Islet of Langerhans (tissue), 1 donor: ENCODE measurements around the gene APOBEC3B.
"Not testable (repeated sequence)": the region's sequence is repeated elsewhere in the genome, so short reads cannot be mapped to it uniquely, and the experiment has no call there.

Experiments used
- FAIRE-seq: peaks from one replicate; lab custom pipeline; 2011; peaks lifted over from hg19 to GRCh38; lab: Jason Lieb, UNC

APOBEC3B gene

DNA sequence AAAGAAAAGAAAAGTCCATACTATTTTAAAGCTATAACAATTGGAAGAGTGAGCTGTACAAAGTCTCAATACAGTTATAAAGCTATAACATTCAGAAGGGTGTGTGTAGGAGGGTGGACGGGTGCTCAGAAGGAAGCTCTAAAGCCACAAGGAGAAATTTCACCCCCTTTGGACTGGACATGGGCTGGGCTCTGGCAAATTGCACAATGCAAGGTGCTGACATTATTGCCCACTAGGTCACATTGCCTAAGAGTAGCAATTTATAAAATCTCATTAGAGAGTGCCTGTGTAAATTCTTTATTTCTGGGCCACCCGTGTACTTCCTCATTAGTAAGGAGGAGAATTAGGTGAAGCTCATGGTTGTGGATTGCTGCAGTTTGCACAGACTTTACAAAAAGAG, 30.4 kb upstream of the APOBEC3B start:
- FAIRE-seq, result no peak

- no peak for FAIRE-seq
Measured at GRCh38 chr22:38952281-38952993, 29.7 kb upstream of the APOBEC3B start.

GRCh38 chr22:38953091-38953490, 29.1 kb upstream of the APOBEC3B start:
- no peak for FAIRE-seq

GRCh38 chr22:38953577-38954413, 28.4 kb upstream of the APOBEC3B start:
- FAIRE-seq, result no peak

DNA sequence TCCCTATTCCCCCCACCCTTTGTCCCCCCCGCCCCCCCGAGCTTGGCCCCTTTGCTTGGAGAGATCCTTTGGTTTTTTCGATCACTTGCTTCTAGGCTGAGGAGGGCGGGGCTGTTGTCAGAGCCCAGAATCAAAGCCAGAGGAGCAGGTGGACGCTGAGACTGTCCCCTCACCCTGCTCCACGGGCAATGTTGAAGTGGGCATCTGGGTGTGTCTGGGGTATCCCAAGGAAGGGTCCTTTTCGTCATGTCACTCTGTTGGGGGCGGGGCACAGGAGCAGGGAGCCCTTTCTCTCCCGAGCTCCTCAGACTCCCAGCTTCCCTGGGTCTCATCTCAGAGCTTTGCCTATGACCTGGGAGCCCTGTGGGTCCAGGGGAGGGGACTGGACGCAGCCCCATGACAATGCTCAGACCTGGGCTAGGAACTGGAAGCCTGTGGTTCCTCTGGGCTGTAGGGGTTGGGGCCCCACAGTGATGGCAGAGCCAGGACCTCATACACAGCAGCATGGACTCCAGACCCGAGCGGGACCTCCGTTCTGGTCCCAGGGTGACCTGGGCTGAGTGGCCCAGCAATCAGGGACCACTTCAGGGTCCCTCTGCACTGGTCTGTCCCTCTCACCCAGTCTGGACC, 27.6 kb upstream of the APOBEC3B start:
- FAIRE-seq, result no peak

DNA sequence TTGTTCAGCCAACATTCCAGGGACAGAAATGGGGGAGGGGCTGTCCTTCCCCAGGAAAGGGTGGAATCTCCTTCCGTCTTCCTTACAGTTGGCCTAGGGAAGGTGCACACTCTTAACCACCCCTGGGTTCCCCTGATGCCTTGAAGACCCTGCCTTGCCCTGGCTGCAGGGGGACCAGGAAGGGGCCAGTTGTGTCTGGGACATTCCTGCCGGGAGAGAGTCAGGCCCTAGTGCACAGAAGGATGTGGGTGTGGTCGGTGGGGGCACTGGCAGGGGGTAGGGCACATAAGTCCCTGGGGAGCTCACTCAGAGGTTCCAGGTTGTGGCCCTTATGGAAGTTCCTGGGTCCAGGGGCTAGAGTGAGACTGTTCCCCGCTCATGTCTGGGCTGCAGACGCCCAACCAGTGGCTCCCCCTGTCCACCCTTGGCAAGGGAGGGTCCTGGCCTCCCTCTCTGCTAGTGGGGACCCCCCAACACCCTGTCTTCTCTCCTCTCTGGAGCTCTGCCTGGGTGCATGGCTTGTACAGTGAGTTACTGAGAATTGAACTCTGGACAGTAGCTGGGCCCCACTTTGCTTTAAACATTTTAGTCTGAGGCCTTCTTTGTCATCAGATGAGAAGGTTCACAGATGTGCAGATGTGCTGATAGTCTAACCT, 26.8 kb upstream of the APOBEC3B start:
- FAIRE-seq, result no peak

GRCh38 chr22:38955926-38956325, 26.2 kb upstream of the APOBEC3B start:
- no peak for FAIRE-seq

- no peak for FAIRE-seq
Measured at GRCh38 chr22:38956551-38956950, 25.6 kb upstream of the APOBEC3B start.

DNA sequence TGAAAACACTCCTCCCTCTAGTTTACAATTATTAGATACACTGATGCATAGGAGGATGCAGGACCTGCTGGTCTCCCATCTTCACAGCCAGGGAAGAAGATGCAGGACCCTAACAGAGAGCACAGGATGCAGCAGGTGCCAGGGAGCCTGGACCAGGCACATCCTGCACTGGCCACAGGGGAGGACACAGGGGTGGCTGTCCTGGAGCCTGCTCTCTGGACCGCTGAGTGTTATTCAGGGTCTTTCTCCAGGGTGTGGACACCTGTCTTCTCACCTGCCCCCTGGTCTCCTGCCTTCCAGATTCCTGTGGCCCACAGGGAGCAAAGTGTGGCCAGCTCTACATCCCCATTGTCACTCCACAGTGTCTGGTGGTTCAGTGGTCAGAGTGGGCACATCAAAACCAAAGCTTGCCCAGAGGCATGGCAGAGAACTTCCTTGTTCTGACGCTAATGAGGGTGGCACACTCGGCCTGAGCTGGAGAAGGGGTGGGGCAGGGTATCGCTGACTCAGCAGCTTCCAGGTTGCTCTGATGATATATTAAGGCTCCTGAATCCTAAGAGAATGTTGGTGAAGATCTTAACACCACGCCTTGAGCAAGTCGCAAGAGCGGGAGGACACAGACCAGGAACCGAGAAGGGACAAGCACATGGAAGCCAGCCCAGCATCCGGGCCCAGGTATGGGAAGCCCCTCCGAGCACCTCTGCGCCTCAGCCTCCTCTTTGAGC, 24.9 kb upstream of the APOBEC3B start, which contains the start of gene APOBEC3A:
APOBEC3A (plus strand) TSS at position 564 of the 725 bp plus-strand sequence; CDS start at position 647, 83 bp downstream.
- FAIRE-seq, result no peak

GRCh38 chr22:38957808-38958650, 24.1 kb upstream of the APOBEC3B start:
- FAIRE-seq, result no peak

- not testable (repeated sequence) for FAIRE-seq
Measured at GRCh38 chr22:38958651-38958943, 23.6 kb upstream of the APOBEC3B start.

- no peak for FAIRE-seq
Measured at GRCh38 chr22:38959590-38959989, 22.6 kb upstream of the APOBEC3B start.

DNA sequence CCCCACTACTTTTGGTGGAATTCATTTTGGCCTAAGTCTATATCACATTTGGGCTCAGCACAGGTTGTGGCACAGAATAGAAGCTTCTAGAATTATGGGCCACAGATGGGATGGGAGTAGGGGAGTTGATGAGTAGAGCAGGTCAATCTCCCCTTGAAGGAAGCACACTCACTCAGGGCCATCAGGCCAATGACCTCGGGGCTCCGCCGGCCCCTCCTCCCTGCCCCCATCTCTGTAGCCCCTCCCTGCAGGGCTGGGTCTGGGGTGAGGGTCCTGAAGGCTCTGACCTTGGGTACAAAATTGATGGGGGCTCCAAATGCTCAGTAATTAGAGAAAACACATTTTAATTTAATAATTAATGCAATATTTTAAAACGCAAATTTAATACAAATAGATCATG, 21.5 kb upstream of the APOBEC3B start:
- FAIRE-seq, result peak; percentile 58

- not testable (repeated sequence) for FAIRE-seq
Measured at GRCh38 chr22:38963291-38963738, 18.8 kb upstream of the APOBEC3B start.

DNA sequence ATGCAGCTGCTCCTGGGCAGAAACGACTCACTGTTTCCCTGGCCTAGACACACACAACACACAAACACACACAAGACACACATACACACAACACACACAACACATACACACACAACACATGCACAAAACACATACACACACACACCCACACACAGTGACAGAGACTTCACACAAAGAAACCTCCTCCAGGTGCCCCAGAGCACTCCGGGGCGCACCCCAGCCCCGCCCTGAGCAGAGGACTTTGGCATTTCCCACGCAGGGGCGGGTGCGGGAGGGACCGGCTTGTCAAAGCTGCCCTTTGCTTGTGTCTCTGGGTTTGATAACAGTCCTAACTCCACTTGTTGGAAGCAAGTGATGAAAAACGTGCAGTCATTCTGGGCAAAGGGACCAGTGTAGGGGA, 18.3 kb upstream of the APOBEC3B start:
- no peak for FAIRE-seq

DNA sequence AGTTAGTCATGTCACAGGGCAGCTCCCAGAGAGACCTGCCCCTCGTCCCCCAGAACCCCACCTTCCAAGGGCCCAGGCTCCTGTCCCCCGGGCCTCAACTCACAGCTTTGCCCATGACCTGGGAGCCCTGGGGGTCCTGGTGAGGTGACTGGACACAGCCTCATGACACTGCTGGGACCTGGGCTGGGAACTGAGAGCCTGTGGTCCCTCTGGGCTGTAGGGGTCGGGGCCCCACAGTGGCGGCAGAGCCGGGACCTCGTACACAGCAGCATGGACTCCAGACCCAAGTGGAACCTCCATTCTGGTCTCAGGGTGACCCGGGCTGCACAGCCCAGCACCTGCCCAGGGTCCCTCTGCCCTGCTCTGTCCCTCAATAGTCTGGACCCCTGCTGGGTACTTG, 17.8 kb upstream of the APOBEC3B start:
- FAIRE-seq, result no peak

DNA sequence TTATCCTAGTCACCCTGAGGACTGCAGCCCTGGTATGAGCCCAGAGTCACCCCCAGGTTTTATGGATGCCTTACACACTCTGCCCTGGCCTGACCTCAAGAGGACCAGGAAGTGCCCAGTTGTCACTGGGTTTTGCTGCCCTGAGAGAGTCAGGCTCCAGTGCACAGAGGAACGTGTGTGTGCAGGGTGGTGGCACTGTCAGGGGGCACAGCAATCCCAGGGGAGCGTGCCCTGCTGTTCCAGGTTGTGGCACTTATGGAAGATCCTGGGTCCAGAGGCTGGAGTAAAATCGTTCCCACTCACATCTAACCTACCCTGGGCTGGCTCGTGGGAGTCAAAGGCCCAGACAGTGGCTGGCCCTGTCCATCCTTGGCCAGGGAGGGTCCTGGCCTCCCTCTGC, 17.2 kb upstream of the APOBEC3B start:
- FAIRE-seq, result no peak

DNA sequence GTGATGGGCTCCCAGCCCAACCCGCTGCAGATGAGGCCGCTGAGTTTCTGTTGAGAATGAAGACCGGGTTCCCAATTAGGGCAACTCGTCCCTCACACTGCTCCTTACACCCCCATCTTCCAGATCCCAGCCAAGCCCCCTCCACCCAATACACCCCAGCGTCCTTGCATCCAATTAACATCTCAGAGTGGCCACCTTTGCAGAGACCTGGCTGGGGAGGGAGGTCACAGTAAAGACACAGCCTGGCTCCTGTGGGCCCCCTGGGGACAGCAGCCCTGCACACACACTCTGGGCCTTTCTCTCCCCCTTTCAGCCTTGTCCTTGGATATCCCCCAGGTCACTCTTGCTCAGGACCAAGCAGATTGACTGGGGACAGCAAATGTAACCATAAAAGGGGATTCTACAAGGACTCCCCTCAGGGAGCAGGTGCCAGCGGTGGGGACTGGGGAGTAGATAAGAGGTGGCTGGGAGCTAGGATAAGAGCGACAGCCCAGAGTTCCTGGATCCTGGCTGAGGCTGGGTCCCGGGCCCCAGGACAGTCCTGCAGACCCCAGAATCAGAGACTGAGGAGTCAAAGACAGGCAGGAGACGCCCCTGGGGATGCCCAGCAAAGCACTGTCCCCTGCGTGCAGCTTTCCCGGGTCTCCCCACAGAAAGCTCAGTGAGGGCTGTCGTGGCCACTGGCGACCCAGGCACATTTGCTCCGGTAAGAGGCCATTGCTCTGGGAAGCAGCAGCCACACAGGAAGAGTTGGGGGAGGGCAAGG, 16.4 kb upstream of the APOBEC3B start:
- FAIRE-seq, result no peak

DNA sequence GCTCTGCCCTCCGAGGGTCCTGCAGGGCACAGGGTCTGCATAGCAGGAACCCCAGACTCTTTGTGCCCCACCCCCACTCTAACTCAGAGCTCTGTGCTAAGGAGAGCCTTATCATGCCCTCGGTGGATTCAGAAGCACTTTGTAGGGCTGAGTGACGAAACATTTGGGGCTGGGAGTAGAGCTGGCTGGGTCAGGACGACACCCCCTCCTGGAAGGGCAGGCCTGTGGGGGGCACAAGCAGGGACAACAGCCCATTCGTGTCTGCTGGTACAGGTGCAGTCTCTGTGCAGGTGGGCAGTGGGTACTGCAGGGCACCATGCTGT, 15.8 kb upstream of the APOBEC3B start:
- FAIRE-seq, result no peak

- no peak for FAIRE-seq
Measured at GRCh38 chr22:38966942-38967341, 15.2 kb upstream of the APOBEC3B start.
